HG03280 (cell line): ENCODE data around the gene PSMB5.

Source experiments
- ATAC-seq: cut with Tn5 transposase; IDR thresholded peaks from one replicate; pipeline ENCODE4 v1.9.1; 2021; ENCODE audit warnings: mild to moderate bottlenecking, moderate library complexity; ENCODE audit not compliant: unreplicated experiment

Gene PSMB5

DNA sequence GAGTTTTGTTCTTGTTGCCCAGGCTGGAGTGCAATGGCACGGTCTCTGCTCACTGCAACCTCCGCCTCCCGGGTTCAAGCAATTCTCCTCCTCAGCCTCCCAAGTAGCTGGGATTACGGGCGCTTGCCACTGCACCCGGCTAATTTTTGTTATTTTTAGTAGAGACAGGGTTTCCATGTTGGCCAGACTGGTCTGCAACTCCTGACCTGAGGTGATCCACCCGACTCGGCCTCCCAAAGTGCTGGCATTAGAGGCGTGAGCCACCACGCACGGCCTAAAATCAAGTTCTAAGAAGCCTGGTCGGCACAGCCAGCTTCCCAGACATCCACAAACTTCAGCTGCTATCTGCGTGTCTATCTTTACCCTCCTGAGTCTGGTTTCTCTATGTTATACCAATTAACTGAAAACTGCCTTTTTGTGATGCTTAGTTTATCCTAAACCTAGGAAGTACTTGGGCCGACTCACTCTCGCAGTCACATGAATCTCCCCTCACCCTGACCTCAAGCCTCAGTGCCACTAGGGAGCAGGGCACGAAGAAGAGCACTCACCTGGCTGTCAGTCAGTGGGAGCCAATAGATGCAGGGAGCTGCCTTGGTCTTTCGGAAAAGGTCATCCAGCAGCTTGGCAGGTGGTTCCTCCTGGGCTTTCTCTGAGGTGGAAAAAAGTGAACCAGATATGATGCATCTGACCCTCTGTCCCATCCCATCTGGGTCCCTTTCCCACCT, 26.0 kb upstream of the PSMB5 start:
- no peak for ATAC-seq

DNA sequence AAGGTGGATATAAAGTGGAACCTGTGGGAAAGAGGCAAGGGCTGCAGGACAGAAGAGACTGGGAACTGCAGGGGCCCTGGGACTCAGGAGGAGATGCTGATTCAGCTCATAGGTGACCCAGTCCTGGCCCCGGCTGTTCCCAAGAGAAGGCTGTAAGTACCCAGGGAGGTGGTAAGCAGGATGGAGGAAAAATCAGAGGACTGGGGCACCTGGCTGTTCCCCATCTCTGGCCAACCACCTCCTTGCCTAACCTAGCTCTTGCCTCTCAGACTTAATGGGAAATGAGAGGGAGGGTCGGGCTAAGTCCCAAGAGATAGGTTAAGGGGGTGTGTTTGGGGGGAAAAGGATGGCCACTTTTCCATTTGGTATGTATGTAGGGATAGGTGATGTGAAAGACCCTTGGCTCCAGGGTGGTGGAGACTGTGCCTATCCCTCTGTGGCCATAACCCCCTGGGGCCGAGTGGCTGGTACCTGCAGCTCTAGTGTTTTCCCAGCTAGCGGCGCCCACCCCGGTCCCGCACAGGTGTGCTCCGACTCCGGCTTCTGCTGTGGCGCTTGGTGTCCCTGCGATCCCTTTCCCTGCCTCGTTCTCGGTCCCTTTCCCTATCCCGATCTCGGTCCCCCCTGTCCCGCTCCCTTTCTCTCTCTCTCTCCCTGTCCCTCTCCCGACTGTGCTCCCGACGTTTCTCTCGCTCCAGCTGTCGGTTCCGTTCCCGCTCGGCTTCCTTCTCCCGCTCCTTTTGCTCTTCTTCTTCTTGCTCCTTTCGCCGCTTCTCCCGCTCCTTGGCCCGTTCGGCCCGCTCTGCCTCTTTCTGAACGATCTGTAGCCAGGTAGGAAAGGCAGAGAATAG, 24.2 kb upstream of the PSMB5 start:
- ATAC-seq, result no peak

DNA sequence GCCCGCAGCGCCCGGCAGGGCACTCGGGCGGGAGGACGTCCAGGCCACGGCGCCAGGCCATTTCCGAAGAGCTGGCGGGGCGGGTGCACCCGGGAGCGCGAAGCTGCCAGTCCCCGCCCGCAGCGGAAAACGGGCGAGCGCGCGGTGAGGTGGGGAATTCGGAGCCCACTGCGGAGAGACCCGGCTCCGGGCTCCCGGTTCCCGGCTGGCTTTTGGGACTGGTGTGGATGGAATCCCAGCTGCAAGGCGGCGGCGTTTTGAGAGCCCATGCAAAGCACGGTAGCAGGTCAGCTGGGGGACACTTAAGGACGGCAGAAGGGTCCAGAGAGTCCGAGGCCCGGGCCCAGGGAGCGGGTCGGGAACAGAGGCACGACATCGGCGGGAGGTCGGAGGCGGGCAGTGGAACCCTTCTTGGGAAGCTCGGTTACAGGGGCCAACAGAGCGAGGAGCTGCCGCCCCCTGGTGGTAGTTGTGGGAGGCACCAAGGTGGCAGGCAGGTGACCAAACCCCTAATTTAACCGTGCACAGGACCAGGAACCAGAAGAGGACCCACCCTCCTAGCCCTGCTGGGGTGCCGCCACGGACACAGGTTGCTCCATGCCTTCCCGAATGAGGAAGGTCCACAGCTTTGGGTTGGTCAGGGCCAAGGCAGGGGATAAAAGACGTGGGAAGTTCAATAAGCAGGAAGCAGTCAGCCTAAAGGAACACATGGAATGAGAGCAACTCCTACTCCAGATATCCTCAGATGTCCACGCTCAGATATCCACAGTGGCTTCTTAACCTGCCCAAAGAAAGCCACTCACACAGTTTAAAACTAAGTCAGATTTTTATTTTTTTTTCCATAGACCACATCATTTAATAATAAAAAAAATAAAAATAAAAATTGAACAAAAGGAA, 23.3 kb upstream of the PSMB5 start:
- peak; percentile 59 for ATAC-seq

DNA sequence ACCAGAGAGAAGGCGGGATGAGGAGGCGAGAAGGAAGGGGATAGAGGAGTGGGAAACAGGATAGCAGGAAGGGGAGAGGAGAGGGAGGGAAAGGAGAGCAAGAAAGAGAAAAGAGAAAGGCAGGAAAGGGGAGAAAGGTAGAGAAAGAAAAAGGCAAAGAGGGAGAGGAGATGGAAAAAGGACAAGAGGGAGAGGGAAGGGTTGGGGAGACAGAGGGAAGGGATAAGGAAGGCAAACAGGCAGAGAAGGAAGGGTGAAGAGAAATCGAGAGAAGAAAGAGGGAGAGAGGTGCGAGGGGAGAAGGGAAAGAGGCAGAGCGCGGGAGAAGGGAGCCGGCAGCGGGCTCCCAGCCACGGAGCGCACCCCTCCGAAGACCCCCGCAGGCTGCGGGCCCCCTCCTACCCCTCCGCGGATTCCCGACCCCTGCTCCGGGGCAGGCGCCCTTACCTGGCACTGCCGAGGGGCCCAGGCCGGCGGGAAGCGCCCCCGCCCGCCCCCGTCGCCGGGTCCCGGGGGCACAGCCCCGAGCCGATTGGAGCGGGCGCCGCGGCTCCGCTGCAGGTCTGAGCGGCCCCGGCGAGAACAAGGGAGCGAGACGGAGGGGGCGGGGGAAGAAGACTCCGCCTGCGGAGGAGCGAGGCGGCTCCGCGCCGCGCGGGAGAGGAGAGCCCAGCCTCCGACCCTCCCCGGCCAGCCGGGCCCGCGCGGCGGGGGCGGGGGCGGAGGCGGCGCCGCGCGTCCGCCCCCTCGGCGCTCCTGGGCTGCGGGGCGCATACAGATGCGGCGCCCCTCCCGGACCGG, 22.5 kb upstream of the PSMB5 start, which contains the start of gene CDH24:
TSS of gene CDH24 (minus strand) at position 565 of the 801 bp plus-strand sequence. CDS start 1,787 bp downstream, outside the sequence.
- ATAC-seq, result peak; percentile 55

DNA sequence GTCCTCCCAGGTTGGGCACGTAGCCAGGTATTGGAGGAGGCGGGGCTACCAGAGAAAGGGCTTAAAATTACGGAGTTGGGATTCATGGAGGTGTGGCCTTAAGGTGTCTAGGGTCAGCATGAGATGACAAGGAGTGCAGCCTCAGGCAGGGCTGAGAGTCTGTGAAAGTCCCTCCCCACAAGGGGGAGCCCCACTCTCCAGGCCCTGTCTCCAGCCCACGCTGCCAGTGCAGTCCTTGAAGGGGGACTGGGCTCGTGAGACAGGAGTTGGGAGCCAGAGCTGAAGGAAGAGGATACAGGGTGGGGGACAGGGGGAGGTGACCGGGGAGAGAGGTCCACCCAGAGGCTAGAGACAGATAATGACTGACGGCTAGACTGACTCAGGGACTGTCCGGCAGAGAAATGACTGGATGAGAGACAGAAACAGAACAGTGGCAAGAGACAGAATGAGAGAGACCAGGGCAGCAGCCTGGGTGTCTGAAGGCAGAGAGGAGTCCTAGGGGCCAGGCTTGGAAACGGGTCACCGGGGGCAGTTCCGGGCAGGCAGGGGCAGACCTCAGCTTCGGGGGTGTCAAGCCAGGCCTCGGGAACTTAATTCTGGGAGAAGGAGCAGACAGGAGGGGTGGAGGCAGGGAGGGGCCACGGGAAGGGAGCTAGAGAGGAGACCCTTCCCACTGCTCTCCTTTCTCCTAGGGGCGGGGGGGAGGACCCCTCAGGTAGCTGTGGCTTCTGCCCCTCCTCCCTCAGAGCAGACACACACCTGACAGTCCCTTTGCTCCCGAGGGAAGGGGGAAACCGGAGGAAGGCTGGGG, 21.6 kb upstream of the PSMB5 start:
- peak; percentile 47 for ATAC-seq

DNA sequence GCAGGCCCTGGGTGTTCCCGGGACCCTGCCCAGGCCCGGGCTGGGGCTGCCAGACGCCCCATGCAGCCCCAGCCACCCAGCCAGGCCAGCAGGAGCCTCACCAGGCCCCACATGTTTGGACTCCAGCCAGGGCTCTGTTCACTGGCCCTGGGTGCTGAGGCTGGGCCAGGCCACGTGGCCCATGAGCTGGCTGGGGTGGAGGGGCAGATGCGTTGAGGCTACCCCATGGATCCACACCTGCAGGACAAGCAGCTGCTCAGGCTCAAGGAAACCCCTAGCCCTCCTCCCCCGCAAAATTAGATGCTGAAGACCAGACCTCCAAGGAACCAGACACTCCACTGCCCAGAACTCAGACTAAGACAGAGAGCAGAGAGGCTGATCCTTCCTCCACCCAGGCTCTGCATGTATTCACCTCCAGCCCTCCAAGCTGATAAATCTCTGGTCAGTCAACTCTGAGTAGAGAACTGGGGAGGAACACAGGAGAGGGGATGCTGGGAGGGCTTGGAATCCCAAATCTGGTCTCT, 21.0 kb upstream of the PSMB5 start:
- ATAC-seq, result no peak

DNA sequence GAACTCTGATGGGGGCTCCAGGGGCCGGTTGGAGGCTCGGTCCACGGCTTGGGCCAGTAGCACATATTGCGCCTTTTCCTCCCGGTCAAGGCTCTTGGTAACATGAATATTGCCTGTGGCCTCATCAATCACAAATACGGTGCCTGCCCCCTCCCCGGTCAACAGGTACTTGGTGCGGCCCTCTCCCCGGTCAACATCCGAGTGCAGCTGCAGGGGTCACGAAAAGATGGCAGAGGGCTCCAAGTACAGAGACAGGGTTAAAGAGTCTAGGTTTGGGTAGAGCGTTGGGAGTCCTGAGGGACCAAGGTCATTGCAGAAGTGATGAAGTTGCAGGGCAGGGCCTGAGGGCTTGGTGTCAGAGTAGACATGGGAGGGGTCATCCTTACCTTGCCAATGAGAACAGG, 20.4 kb upstream of the PSMB5 start:
- no peak for ATAC-seq

DNA sequence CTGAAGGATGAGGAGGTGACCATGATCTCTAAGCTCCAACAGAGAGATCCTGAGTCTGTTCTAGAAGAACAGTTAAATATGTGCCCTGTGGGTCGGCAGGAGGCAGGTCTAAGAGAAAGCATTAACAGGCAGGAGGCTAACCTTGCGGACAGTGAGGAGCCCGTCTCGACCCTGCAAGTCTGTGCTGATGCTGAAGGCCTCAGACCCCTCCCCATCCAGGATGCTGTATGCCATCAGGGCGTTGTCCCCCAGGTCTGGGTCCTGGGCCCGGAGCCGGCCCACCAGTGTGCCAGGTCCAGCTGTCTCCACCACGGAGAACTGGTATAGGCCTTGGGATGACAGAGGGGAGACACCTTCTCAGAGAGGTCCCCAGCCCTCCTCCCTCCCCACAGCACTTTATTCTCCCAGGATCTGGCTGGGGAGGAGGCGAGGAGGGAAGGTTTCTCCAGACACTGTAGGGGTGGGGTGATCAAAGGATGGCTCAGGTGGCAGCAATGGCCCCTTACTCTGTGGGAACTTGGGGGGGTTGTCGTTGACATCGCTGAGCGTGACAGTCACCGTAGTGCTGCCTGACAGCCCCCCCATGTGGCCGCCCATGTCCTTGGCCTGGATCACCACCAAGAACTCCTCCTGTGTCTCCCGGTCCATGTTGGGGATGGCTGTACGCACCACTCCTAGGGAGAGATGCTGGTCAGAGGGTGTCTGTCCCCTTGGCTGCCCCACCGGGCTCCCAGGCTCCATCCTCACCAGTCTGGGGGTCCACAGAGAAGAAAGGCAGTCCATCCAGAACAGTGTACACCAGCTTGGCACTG, 19.5 kb upstream of the PSMB5 start:
- no peak for ATAC-seq

DNA sequence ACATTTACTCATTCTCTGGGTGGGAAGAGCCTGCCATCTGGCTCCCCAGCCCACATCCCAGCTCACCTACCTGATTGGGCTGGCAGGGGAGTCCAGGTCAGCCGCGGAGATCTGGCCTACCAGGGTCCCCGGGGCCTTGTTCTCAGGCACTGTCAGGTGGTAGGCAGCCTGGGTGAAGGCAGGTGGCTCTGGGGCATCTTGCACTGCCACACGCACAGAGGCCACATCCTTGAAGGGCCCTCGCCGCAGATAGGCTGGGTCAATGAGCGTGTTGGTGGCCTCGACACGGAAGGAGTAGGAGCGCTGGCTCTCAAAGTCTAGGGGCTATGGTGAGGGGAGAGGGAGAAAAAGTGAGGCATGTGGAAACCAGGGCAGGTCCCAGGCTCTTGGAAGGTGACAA, 18.7 kb upstream of the PSMB5 start:
- ATAC-seq, result no peak

DNA sequence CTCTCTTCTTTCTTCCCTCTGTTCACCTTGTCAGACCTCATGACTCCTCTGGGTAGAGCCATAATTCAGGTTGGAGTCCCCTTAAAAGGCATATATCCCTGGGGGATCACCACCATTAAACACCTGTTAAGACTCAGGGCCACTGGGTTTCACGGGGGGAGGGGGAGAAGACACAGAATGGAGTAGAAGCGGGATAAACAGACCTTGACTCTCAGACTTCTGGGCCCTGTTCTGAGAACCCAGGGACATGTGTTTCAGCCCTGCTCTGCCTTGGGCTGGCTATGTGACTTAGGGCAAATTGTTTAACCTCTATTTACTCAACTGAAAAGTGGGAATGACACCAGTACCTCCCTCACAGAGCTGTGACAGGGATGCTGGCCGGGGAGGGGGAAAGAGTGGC, 18.0 kb upstream of the PSMB5 start:
- ATAC-seq, result no peak

DNA sequence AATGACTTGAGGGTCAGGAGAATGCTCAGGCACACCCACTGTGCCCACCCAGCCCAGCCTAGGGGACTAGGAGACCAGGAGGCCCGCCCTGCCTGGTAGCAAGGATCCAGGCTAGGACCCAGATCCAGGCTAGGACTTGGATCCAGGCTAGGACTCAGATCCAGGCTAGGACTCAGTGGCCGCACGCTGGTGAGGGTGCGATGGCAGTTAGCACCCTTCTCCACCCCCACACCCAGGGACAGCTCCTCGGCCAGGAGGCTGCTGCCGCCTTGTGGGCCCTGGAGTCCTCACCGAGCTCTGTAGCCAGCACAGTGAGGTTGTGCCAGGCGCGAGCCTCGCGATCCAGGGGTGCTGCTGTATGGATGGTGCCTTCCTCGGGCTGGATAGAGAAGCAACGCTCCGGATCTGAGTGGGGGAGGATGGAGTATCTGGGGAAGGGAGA, 17.5 kb upstream of the PSMB5 start:
- ATAC-seq, result no peak

DNA sequence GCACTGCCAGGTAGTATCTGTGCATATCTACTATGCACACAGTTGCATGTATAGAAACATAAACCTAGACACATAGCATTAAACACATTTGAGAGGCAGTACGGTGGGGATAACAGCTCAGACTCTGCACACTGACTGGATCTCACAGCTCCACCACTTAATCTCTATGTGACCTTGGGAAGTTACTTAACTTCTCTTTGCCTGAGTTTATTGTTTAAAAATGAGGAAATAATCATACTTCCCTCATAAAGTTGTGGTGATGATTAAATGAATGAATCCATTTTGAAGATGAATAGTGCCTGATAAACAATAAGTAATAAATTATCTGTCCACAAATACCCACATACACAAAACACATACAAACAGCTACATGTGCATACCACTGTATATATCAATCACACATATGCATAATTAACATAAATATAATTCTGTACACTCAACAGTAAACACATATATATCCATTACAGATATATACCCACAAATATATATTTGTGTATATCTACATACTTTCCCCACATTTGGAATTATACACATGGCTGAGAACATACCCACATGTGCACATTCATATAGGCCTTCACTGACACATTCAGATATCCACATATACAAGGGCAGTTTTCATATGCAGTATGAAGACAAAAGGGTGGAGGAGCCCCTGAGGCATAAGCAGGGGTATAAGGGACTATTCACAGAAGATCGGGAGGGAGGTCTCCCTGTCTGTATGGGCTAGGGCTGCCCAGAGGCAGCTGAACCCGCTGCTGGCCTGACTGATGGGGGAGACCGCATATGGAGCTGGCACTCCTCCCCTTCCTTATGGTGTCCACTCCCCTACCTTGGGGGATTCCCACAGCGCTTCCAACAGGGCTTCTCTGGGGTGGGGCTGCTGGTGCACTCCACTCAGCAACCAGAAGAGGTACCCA, 16.7 kb upstream of the PSMB5 start:
- no peak for ATAC-seq

DNA sequence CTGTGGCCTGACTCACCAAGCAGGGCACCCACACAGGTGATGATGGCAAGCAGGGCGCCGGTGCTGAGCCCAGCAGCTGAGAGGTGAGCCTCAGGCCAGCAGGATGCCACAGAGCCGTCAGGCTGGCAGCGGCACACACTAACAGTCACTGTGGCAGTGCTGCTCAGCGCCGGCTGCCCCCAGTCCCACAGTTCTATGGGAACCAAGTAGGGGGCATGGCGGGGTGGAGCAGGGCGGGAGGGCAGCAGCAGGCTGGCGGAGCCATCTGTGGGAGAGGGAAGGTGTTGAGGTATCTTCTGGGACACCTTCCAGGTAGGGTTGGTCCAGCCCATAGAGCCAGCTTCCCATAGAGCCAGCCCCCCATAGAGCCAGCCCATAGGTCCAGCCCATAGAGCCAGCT, 14.3 kb upstream of the PSMB5 start:
- no peak for ATAC-seq

DNA sequence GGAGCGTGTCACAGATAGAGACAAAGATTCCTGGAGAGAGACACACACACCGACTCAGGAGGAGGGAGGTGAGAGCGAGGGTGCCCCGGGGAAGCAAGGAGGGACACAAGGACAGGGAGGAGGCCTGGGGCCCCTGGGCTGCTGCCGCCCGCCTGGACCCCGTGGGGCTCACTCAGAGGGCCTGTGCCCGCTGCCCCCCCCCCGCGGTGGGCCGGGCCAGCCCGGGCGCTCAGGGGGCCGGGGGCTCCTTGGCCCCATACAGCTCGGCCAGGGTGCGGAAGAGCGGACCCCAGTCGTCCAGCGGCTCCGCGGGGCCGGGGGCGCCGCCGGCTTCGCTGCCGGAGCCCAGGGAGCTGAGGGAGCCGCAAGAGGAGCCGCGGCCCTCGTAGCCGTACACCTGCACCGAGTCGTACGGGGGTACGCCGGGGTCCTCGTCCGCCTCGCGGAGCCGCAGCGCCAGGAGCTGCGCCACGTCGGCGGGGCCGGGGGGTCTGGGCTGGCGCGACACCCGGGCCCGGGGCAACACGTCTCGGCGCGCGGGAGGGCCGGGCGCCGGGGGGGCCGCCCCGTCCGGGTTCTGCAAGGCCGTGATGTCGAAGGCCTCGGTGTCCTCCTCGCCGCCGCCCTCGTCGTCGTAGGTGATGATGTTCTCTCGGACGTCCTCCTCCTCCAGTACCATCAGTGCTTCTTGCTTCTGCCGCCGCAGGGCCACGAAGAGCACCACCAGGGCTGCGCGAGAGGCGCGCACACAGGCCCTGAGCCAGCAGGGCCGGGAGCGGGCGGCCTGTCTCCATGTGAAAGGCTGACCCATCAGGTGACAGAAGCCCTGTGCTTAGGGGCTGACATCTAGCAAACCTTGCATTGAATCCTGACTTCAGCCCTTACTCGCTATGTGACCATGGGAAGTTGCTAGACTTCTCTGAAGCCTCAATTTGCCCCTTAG, 13.3 kb upstream of the PSMB5 start:
- ATAC-seq, result no peak

DNA sequence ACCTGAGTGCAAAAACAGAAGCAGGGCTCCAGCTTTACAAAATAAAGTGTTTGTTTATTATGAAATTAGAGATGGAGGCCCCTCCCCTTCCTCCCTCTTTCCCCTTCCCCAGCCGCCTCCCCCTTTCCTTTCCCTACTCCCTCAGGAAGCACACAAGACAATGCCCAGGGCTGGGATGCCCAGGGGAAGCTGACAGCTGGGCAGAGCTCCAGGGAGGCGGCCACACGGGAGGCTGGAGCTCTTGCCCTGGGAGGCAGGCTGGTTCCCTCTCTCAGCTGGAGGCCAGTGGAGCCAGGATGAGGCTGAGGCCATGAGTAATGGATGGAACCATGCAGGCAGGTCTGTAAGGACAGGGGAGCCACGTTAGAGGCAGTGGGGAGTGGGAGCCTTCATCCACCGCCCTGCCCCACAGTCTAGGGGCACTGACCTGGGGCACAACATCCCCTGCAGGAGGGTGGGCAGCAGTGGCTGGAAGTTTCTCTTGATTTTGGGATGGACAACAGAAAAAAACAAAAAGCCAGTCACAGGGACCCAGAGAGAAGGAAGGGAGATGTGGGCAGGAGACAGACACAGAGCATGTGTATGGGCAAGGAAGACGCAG, 12.4 kb upstream of the PSMB5 start:
- no peak for ATAC-seq
